Endothelial cell of umbilical vein (primary cell): ENCODE data around the gene SSH3. TPM values are rescaled to one million over a fixed set of nuclear protein-coding genes. Genes with fewer than 3 reads are reported as not detected.

ENCODE experiments used
- BruUV-seq: library from RNA; stranded (reverse); fragments of 400-500 nt; replicated peaks from 2 replicates; lab custom pipeline; 2021; lab: Mats Ljungman, UMichigan
- CTCF ChIA-PET: fragments of 300-600, 350-600 bp; sonication (Branson Sonifier 250); formaldehyde crosslinking; loops from one replicate; lab custom pipeline; 2021; ENCODE audit warnings: antibody characterized with exemption, inconsistent platforms; lab: Charles Lee
- POLR2A ChIA-PET: fragments of 300-600, 350-600 bp; sonication (Branson Sonifier 250); formaldehyde crosslinking; loops from one replicate; lab custom pipeline; 2021; ENCODE audit warnings: antibody characterized with exemption, inconsistent platforms; lab: Charles Lee
- DNase-seq: peaks from one replicate; pipeline ENCODE4 v3.0.0-alpha.2; 2011; ENCODE audit warnings: low read depth, low spot score
- FAIRE-seq: peaks from 2 replicates; lab custom pipeline; 2011; peaks lifted over from hg19 to GRCh38; lab: Jason Lieb, UNC
- H2AFZ ChIP-seq: 2 replicates; pipeline ENCODE4 v1.6.0; 2012; ENCODE audit warnings: low read depth, low read length, control low read depth, inconsistent platforms
- H3K27ac ChIP-seq: 2 replicates; pipeline ENCODE4 v1.5.1; 2011; ENCODE audit warnings: low read depth, mild to moderate bottlenecking, control low read depth, low read length, moderate library complexity; ENCODE audit not compliant: insufficient read depth
- H3K27me3 ChIP-seq, 2 experiments: 2 replicates each; pipeline versions ENCODE4 v1.6.0 to v1.6.1; 2011; ENCODE audit warnings: low read length in 2 of 2, mixed read lengths in 1 of 2; ENCODE audit not compliant: control insufficient read depth in 2 of 2, insufficient read depth in 2 of 2
- H3K36me3 ChIP-seq, 2 experiments: 2 replicates in 1 of 2; 3 replicates in 1 of 2; pipeline ENCODE4 v1.5.1; 2011; ENCODE audit warnings: low read length in 2 of 2, mild to moderate bottlenecking in 1 of 2, moderate library complexity in 1 of 2; ENCODE audit not compliant: control insufficient read depth in 2 of 2, insufficient read depth in 2 of 2; ENCODE audit errors: extremely low read depth in 1 of 2
- H3K4me1 ChIP-seq: 3 replicates; pipeline ENCODE4 v1.5.1; 2011; ENCODE audit warnings: mild to moderate bottlenecking, low read length; ENCODE audit not compliant: control insufficient read depth, insufficient read depth; ENCODE audit errors: extremely low read depth
- H3K4me2 ChIP-seq: 2 replicates; pipeline ENCODE4 v1.6.1; 2011; ENCODE audit warnings: low read length, control low read depth, mixed read lengths; ENCODE audit not compliant: insufficient read depth
- H3K4me3 ChIP-seq, 3 experiments: fragments of 200-600 bp in 1 of 3; sonication (generic), shearing (Covaris generic) in 1 of 3; replicated peaks in 1 of 3; 2 replicates each; pipeline ENCODE4 v1.5.1; 2011 to 2016; ENCODE audit warnings: control low read depth in 3 of 3, low read length in 3 of 3, mild to moderate bottlenecking in 2 of 3, inconsistent platforms in 1 of 3, low read depth in 1 of 3, moderate library complexity in 1 of 3; ENCODE audit not compliant: insufficient read depth in 1 of 3
- H3K79me2 ChIP-seq: 2 replicates; pipeline ENCODE4 v1.6.0; 2012; ENCODE audit warnings: low read length, inconsistent platforms; ENCODE audit not compliant: control insufficient read depth, insufficient read depth
- H3K9ac ChIP-seq: replicated peaks from 2 replicates; pipeline ENCODE3; 2011; ENCODE audit warnings: low read length, control low read depth; ENCODE audit not compliant: insufficient read depth; ENCODE audit errors: extremely low read depth
- H3K9me1 ChIP-seq: replicated peaks from 3 replicates; pipeline ENCODE4 v1.6.0; 2011; ENCODE audit warnings: mild to moderate bottlenecking, low read length; ENCODE audit not compliant: control insufficient read depth, insufficient read depth; ENCODE audit errors: extremely low read depth
- H3K9me3 ChIP-seq: replicated peaks from 2 replicates; pipeline ENCODE4 v1.5.1; 2012; ENCODE audit warnings: low read length, inconsistent platforms; ENCODE audit not compliant: control insufficient read depth, insufficient read depth
- H4K20me1 ChIP-seq: replicated peaks from 2 replicates; pipeline ENCODE3; 2011; ENCODE audit warnings: mild to moderate bottlenecking, low read length; ENCODE audit not compliant: control insufficient read depth, insufficient read depth; ENCODE audit errors: extremely low read depth
- EZH2 ChIP-seq: IDR thresholded peaks from 2 replicates; pipeline ENCODE4 v1.6.1; 2012; ENCODE audit warnings: borderline replicate concordance, low read depth, mild to moderate bottlenecking, moderate library complexity, low read length, inconsistent platforms; ENCODE audit not compliant: severe bottlenecking
- FOS ChIP-seq: IDR thresholded peaks from 2 replicates; pipeline ENCODE4 v1.6.1; 2011; ENCODE audit warnings: mild to moderate bottlenecking, low read length, moderate library complexity, borderline replicate concordance; ENCODE audit not compliant: insufficient read depth
- GATA2 ChIP-seq: IDR thresholded peaks from 2 replicates; pipeline ENCODE4 v1.7.0; 2011; ENCODE audit warnings: low read depth, mild to moderate bottlenecking, moderate library complexity, mixed read lengths, low read length; ENCODE audit not compliant: insufficient read length, insufficient read depth
- JUN ChIP-seq: IDR thresholded peaks from 2 replicates; pipeline ENCODE4 v1.6.1; 2011; ENCODE audit warnings: borderline replicate concordance, low read depth; ENCODE audit not compliant: insufficient read length, insufficient read depth
- MYC ChIP-seq: IDR thresholded peaks from one replicate; pipeline ENCODE4 v1.6.1; 2011; ENCODE audit warnings: mild to moderate bottlenecking, low read depth, low read length
- POLR2A ChIP-seq: IDR thresholded peaks from 2 replicates; pipeline ENCODE4 v1.6.1; 2012; ENCODE audit warnings: low read depth, mild to moderate bottlenecking, control low read depth, low read length
- POLR2AphosphoS5 ChIP-seq: IDR thresholded peaks from 2 replicates; pipeline ENCODE4 v1.6.1; 2012; ENCODE audit warnings: low read depth, mild to moderate bottlenecking, control low read depth, low read length, moderate library complexity; ENCODE audit not compliant: insufficient read depth
- dilution Hi-C: fragments of 300-500 bp; cut with MboI; formaldehyde crosslinking; loops from one replicate; pipeline ENCODE4 v1.15.0; 2019; ENCODE audit warnings: low sequenced_read_pairs; ENCODE audit not compliant: extremely low pct_ligation_motif_present
- intact Hi-C: fragments of 100-400 bp; cut with micrococcal nuclease; formaldehyde crosslinking; loops from one replicate; pipeline ENCODE4 v1.10.0; 2022
- polyA plus RNA-seq, 4 experiments: library from polyadenylated mRNA; depleted of rRNA in 3 of 4; stranded (reverse) in 3 of 4; unstranded in 1 of 4; fragments of >200 nt; gene quantifications; 2 replicates each; pipeline versions ENCODE4 v1.2.1 to v1.2.3, GENCODE V29; 2011 to 2012; ENCODE audit warnings: missing spikeins in 1 of 4
- total RNA-seq: library from RNA; stranded (reverse); gene quantifications from 2 replicates; pipeline ENCODE4 v1.2.3, GENCODE V29; 2021
- TF ChIP-seq, protein P1 (sequence below): IDR thresholded peaks from 2 replicates; pipeline ENCODE4 v1.6.1; 2011; ENCODE audit not compliant: insufficient read depth, insufficient read length
- TF ChIP-seq, protein P2 (sequence below), 2 donors: IDR thresholded peaks; 1 replicate in 1 of 2; 2 replicates in 1 of 2; pipeline ENCODE4 v1.5.1; 2011; ENCODE audit warnings: low read length in 2 of 2, mild to moderate bottlenecking in 2 of 2, moderate library complexity in 2 of 2, control low read depth in 1 of 2, inconsistent platforms in 1 of 2, low read depth in 1 of 2; ENCODE audit not compliant: insufficient read depth in 1 of 2; ENCODE audit errors: extremely low read depth in 1 of 2

Gene SSH3
- total and polyA plus RNA-seq, 2 donors (not counting 3 experiments of a cell fraction or from before 2014, with no cell fraction given) = 14.3 to 16.5 TPM

GRCh38 chr11:67272327-67273259, 30.7 kb upstream of the SSH3 start:
- Histone ChIP-seq H3K27me3 (no peaks in the 10 kb centered on the region), H3K27ac (no peak overlapping the region), H3K9me3 (no peaks in the 10 kb centered on the region), H4K20me1 (no peaks in the 10 kb centered on the region), H3K79me2 (peaks cover 82% of the 10 kb centered on the region), H2AFZ (no peak overlapping the region), H3K36me3 (peaks cover 0 to 9% of the 10 kb centered on the region in 2 experiments), H3K4me3 (no peak overlapping the region), H3K4me1 (peaks cover 40% of the 10 kb centered on the region), H3K4me2 (no peak overlapping the region), H3K9me1 (no peaks in the 10 kb centered on the region), H3K9ac (no peak overlapping the region)
- dilution Hi-C loops = no loop called here
- TF ChIP-seq, protein P1, sequence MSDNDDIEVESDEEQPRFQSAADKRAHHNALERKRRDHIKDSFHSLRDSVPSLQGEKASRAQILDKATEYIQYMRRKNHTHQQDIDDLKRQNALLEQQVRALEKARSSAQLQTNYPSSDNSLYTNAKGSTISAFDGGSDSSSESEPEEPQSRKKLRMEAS = no peak
- TF ChIP-seq, protein P2, sequence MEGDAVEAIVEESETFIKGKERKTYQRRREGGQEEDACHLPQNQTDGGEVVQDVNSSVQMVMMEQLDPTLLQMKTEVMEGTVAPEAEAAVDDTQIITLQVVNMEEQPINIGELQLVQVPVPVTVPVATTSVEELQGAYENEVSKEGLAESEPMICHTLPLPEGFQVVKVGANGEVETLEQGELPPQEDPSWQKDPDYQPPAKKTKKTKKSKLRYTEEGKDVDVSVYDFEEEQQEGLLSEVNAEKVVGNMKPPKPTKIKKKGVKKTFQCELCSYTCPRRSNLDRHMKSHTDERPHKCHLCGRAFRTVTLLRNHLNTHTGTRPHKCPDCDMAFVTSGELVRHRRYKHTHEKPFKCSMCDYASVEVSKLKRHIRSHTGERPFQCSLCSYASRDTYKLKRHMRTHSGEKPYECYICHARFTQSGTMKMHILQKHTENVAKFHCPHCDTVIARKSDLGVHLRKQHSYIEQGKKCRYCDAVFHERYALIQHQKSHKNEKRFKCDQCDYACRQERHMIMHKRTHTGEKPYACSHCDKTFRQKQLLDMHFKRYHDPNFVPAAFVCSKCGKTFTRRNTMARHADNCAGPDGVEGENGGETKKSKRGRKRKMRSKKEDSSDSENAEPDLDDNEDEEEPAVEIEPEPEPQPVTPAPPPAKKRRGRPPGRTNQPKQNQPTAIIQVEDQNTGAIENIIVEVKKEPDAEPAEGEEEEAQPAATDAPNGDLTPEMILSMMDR (IDR thresholded peaks at IDR 0.05; ENCODE audit: extremely low read depth in 1 of 2, insufficient read depth in 1 of 2, low read depth in 1 of 2, low read length in 2 of 2) = no peak
- TF ChIP-seq EZH2 = no peak
- TF ChIP-seq JUN = no peak
- no peak for TF ChIP-seq GATA2
- TF ChIP-seq FOS = no peak
- TF ChIP-seq MYC = no peak
- no peak for TF ChIP-seq POLR2AphosphoS5
- no peak for TF ChIP-seq POLR2A
- DNase-seq = no peak
- ChIA-PET POLR2A (no interaction called here), CTCF (interaction anchor here (1.0 to 2.4 kb wide), 3 partner anchors 11 to 79 kb away, joined by 3 to 12 read pairs (median 3); no protein-coding TSS in a partner anchor)
- intact Hi-C loops = no loop called here
- FAIRE-seq = no peak
- no TSS peak for BruUV-seq
